Sciatic nerve (tissue), 2 donors: Measurements from ENCODE around the gene ERN1. TPM values are rescaled to one million over a fixed set of nuclear protein-coding genes. Genes with fewer than 3 reads are reported as not detected.

ENCODE experiments used
- ATAC-seq: fragments of 200-7000 bp; cut with Tn5 transposase; one replicate; pipeline ENCODE4 v1.9.1; 2020; ENCODE audit warnings: mild to moderate bottlenecking, moderate library complexity
- DNase-seq: peaks from one replicate; pipeline ENCODE4 v3.0.0-alpha.2; 2020; ENCODE audit warnings: low spot score
- intact Hi-C: fragments of 100-400 bp; cut with DNase I; formaldehyde crosslinking; loops from one replicate; pipeline ENCODE4 v1.14.2; 2022
- total RNA-seq: library from RNA; stranded (reverse); fragmentation: NEBNext Ultra II Directional; extraction: Animal tissue kit (Norgen Biotek cat#: 25700); gene quantifications from one replicate; pipeline ENCODE4 v1.2.1, GENCODE V29; 2021
- donor health status: DM: no; HTN: no; CAD: no.
- donor health status: DM: no; HTN: no; CAD: no.

The ERN1 gene
- total RNA-seq, 1 donor from 2014 or later: 22.2 TPM

GRCh38 chr17:64004903-64005733 lies 124.8 kb downstream of the ERN1 start:
- intact Hi-C loops: no loop called here
- no peak for ATAC-seq
- DNase-seq: peak; percentile 39

- DNase-seq (peak; percentile 39), ATAC-seq (no peak)
- intact Hi-C loops: no loop called here
Observed at GRCh38 chr17:64004218-64004770, 125.7 kb downstream of the ERN1 start.

- ATAC-seq (no peak), DNase-seq (peak; percentile 36)
- intact Hi-C loops: no loop called here
Observed at GRCh38 chr17:64003526-64004121, 126.3 kb downstream of the ERN1 start.

GRCh38 chr17:64002658-64003525 lies 127.1 kb downstream of the ERN1 start:
- intact Hi-C loops: no loop called here
- peak; percentile 52 for DNase-seq

GRCh38 chr17:64001763-64002529 lies 128.0 kb downstream of the ERN1 start:
- ATAC-seq (peak; percentile 72), DNase-seq (peak; percentile 67)
- intact Hi-C loops: no loop called here

More at GRCh38 chr17:64002658-64003525, 127.1 kb downstream of the ERN1 start:
- ATAC-seq: no peak

GRCh38 chr17:64001091-64001579 lies 128.8 kb downstream of the ERN1 start:
- no peak for ATAC-seq
- peak; percentile 53 for DNase-seq
- intact Hi-C loops: no loop called here

GRCh38 chr17:63999680-64000531 lies 130.0 kb downstream of the ERN1 start:
- DNase-seq (peak; percentile 47), ATAC-seq (no peak)
- intact Hi-C loops: no loop called here

GRCh38 chr17:63998721-63999679 lies 130.9 kb downstream of the ERN1 start:
- no peak for ATAC-seq
- DNase-seq: peak; percentile 50
- intact Hi-C loops: no loop called here

- DNase-seq: peak; percentile 79
- ATAC-seq: peak; percentile 74
- intact Hi-C loops: no loop called here
Observed at GRCh38 chr17:63998050-63998720, 131.8 kb downstream of the ERN1 start, which contains the start of gene PRR29. PRR29 (plus strand) TSS chr17:63998351; CDS start chr17:63998365, 14 bp downstream.

GRCh38 chr17:63997341-63998048 lies 132.4 kb downstream of the ERN1 start:
- DNase-seq (peak; percentile 46), ATAC-seq (no peak)

GRCh38 chr17:63996430-63997182 lies 133.3 kb downstream of the ERN1 start:
- peak; percentile 41 for DNase-seq
- intact Hi-C loops: no loop called here
- no peak for ATAC-seq

More at GRCh38 chr17:63997341-63998048, 132.4 kb downstream of the ERN1 start:
- intact Hi-C loops: no loop called here

- intact Hi-C loops: no loop called here
- peak; percentile 27 for DNase-seq
Observed at GRCh38 chr17:63995626-63996025, 134.3 kb downstream of the ERN1 start.

GRCh38 chr17:63993368-63993985 lies 136.5 kb downstream of the ERN1 start:
- peak; percentile 47 for DNase-seq
- no peak for ATAC-seq
- intact Hi-C loops: no loop called here

More at GRCh38 chr17:63995626-63996025, 134.3 kb downstream of the ERN1 start:
- no peak for ATAC-seq

- intact Hi-C loops: no loop called here
- DNase-seq (peak; percentile 35), ATAC-seq (no peak)
Observed at GRCh38 chr17:63991611-63992010, 138.3 kb downstream of the ERN1 start.
